Measurements from ENCODE around the gene PRIM1. TPM values are rescaled to one million over a fixed set of nuclear protein-coding genes. Genes with fewer than 3 reads are reported as not detected.
"Not testable (repeated sequence)": the region's sequence is repeated elsewhere in the genome, so short reads cannot be mapped to it uniquely, and the experiment has no call there.

The PRIM1 gene
- total RNA-seq, 2 donors from 2014 or later, result 71.9 to 76.6 TPM

DNA sequence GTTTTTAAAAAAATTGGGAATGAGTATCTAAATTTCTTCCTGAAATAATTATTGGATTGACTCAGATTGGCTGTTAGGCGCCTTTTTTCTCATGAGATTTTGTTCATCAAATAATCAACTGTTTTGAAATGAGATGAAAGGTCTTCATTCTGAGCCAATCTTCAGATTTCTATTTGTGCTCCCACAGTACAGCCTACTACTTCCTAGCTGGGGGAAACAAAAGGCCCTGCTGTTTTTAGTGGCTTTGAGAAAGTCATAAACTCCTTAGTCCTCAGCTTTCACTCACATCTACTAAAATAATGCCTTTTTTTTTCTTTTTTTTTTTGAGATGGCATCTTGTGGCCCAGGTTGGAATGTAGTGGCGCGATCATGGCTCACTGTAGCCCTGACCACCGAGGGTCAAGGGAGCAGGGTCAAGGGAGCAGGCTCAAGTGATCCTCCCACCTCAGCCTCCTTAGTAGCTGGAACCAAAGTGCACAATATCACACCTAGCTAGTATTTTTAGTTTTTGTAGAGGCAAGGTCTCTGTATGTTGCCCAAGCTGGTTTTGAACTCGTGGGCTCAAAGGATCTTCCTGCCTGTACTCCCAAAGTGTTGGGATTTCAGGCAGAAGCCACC is 42.3 kb downstream of the PRIM1 start:
- peaks cover 21 to 33% of the 10 kb centered on the region in 2 donors for H3K36me3 Mint-ChIP-seq
- no peak for DNase-seq (ENCODE audit: low spot score in 2 of 2)
- ATAC-seq, result peak; percentile 29 to 35
- no peaks in the 10 kb centered on the region for H3K9me3 Mint-ChIP-seq
- H3K27ac Mint-ChIP-seq, result no peak overlapping the region

DNA sequence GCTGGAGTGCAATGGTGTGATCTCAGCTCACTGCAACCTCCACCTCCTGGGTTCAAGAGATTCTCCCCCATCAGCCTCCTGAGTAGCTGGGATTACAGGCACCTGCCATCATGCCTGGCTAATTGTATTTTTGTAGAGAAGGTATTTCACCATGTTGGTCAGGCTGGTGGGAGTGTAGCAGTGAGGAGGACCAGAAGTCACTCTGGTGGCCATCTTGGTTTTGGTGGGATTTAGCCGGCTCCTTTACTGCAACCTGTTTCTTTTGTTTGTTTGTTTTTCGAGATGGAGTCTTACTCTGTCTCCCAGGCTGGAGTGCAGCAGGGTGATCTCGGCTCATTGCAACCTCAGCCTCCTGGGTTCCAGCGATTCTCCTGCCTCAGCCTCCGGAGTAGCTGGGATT is 47.6 kb downstream of the PRIM1 start:
- H3K36me3 Mint-ChIP-seq, H3K27ac Mint-ChIP-seq, H3K9me3 Mint-ChIP-seq, ATAC-seq: not testable (repeated sequence)
- DNase-seq (ENCODE audit: low spot score in 2 of 2), result peak in 1 of 2 donors; percentile 23

DNA sequence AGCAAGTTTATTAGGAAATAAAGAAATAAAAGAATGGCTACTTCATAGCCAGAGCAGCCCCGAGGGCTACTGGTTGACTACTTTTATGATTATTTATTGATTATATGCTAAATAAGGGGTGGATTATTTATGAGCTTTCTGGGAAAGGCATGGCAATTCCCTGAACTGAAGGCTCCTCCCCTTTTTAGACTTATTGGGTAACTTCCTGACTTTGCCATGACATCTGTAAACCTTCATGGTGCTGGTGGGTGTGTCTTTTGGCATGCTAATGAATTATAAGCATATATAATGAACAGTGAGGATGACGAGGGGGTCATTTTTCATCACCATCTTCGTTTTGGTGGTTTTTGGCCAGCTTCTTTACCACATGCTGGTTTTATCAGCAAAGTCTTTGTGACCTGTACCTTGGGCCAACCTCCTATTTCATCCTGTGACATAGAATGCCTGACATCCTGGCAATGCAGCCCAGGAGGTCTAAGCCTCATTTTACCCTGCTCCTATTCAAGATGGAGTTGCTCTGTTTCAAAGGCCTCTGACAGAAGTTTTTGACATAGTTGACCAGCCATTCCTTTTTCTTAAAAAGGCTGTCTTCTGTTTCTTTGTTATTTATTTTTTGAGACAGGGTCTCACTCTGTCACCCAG is 53.0 kb downstream of the PRIM1 start:
- H3K27ac Mint-ChIP-seq, result no peak overlapping the region
- DNase-seq (ENCODE audit: low spot score in 2 of 2) (no peak), ATAC-seq (no peak)
- no peaks in the 10 kb centered on the region for H3K9me3 Mint-ChIP-seq
- H3K36me3 Mint-ChIP-seq, result peaks cover 0 to 6% of the 10 kb centered on the region in 2 donors

DNA sequence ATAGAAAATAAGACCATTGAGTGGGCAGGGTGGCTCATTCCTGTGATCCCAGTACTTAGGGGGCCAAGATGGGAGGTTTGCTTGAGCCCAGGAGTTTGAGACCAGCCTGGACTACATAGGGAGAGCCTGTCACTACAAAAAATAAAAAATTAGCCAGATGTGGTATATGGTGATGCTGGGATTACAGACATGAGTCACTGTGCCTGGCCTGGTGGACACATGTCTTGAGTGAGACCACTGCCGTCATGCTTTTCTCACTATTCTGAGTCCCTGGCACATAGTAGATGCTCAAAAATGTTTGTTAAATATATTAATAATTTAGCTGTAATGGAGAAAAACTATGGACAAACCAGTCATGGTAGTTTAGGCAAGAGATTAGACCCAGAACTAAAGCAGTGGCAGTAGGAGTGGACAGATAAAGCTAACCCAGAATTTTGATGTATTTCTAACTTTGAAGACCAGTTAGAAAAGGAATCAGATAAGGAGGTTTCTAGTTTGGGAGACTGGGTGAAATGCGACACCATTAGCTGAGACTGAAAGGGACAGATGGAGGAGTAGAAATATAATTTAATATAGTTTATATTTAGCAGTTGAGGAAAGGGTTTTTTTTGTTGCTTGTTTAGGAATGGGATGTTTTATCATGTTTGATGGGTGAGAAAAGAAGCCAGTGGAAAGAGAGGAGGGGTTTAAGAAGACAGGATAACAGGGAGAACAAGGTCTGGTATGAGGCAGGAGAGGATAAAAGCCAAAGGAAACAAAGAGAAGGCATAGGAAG is 56.6 kb downstream of the PRIM1 start:
- DNase-seq (ENCODE audit: low spot score in 2 of 2), result peak in 1 of 2 donors; percentile 4
- H3K27ac Mint-ChIP-seq, result no peak overlapping the region
- no peaks in the 10 kb centered on the region for H3K9me3 Mint-ChIP-seq
- no peak for ATAC-seq
- peaks cover 0 to under 1% of the 10 kb centered on the region in 2 donors for H3K36me3 Mint-ChIP-seq

DNA sequence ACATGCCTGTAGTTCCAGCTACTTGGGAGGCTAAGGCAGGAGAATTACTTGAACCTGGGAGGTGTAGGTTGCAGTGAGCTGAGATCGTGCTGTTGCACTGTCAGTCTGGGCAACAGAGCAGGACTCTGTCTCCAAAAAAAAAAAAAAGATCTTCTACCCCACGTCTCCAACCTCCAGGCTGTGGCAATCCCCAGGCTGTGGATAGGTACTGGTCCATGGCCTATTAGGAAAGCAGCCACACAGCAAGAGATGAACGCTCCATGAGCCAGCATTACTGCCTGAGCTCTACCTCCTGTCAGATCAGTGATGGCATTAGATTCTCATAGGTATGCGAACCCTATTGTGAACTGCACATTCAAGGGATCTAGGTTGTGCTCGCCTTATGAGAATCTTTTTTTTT is 58.0 kb downstream of the PRIM1 start:
- peaks cover 0 to under 1% of the 10 kb centered on the region in 2 donors for H3K36me3 Mint-ChIP-seq
- DNase-seq (ENCODE audit: low spot score in 2 of 2) (no peak), ATAC-seq (no peak)
- H3K9me3 Mint-ChIP-seq, result no peaks in the 10 kb centered on the region
- H3K27ac Mint-ChIP-seq, result no peak overlapping the region

DNA sequence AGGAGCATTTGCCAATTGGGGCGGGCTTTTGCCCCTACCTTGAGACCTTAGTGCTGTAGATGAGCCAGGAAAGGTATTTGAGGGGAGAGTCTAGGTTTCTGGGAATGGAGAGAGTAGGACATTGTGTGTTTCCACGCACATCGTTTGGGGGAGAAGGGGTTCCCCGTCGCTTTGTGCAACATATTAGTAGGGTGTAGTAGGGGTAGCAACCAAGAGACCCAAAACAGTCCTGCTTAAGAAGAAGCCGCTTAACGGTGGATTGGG is 63.3 kb downstream of the PRIM1 start:
- H3K27ac Mint-ChIP-seq, result peak overlapping the region; percentile 99 to 100
- no peaks in the 10 kb centered on the region for H3K9me3 Mint-ChIP-seq
- DNase-seq (ENCODE audit: low spot score in 2 of 2) (no peak), ATAC-seq (no peak)
- H3K36me3 Mint-ChIP-seq, result peaks cover 35 to 45% of the 10 kb centered on the region in 2 donors

DNA sequence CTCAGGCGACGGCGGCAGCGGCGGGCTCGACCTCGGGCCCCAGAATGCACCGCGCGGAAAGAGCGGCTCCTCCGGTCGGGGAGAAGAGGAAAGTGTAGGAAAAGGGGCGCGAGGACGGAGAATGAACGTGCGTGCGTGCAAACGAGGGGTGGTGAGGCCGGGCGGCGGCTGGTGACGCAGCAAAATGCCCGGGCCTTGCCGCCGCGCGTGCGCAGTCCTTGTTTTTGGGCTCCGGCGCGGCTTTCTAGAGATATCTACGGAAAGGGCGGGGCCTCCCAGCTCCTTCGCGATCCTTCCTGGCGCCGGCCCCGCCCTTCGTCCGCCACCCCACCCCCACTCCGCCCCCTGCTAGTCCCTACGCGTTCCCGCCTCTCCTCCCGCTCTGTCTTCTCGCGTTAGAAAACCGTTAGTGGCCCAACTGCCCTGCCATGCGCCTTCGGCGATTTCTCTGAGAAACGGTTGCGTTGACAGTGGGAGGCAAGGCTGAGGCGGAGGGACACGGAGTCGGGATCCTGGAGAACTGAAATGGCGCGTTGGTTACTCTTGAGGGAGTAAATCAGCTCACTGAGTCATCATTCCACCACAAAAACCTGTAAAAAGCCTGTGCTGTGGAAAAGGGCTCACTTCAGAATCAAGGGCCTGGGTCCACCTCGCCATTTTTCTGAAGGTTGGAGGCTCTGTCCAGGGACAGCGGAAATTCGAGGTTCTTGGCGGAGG is 63.8 kb downstream of the PRIM1 start, which contains the start of gene PTGES3:
TSS of gene PTGES3 (minus strand) at position 156 of the 717 bp plus-strand sequence. CDS start 285 bp downstream, outside the sequence.
- ATAC-seq (peak; percentile 81 to 86), DNase-seq (ENCODE audit: low spot score in 2 of 2) (peak; percentile 98)
- peak within 1 kb of the TSS; percentile 99 to 100 for H3K27ac Mint-ChIP-seq
- no peaks in the 10 kb centered on the region for H3K9me3 Mint-ChIP-seq
- peaks cover 37 to 47% of the 10 kb centered on the region in 2 donors for H3K36me3 Mint-ChIP-seq

DNA sequence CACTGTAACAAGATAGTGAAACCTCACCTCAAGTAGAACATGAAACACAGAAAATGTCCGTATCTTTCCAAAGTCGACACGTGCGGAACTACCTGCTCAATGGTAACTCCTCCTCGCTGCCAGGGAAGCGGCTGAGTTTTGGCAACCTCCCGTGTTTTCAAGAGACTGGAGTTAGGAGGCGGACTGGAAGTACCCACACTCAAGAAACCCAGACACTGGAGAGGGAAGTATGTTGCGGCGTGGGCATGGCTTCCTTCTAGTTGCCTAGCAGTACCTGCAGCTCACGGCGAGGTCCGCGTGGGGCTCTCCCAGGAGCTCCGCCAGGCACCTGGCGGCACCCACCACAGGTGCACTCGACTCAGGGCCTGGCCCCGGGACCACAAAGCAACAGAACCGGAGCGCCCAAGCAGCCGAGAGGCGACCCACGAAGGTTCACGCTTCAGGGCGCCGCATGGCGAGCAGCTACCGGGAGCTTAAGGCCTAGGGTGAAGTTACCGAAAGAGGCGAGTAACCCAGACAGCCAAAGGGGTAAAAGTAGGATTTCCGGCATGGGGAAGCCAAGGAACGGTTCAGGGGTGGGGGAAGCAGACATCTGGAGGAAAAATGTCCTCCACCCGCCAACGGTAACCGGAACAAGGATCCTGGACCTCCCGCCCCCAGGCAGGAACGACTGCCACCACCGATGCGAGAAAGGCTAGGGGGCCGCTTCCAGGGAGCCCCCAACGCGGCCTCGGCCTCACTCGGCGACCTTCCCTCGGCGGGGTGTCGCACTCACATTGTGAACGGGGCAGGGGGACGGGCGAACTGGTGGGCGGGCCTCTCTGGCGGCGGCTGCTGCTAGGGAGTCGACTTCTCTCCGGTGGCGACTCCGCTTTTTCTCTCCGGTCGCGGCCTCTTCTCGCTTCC is 64.6 kb downstream of the PRIM1 start:
- DNase-seq (ENCODE audit: low spot score in 2 of 2) (peak; percentile 47 to 78), ATAC-seq (peak; percentile 0 to 43)
- peaks cover 38 to 47% of the 10 kb centered on the region in 2 donors for H3K36me3 Mint-ChIP-seq

DNA sequence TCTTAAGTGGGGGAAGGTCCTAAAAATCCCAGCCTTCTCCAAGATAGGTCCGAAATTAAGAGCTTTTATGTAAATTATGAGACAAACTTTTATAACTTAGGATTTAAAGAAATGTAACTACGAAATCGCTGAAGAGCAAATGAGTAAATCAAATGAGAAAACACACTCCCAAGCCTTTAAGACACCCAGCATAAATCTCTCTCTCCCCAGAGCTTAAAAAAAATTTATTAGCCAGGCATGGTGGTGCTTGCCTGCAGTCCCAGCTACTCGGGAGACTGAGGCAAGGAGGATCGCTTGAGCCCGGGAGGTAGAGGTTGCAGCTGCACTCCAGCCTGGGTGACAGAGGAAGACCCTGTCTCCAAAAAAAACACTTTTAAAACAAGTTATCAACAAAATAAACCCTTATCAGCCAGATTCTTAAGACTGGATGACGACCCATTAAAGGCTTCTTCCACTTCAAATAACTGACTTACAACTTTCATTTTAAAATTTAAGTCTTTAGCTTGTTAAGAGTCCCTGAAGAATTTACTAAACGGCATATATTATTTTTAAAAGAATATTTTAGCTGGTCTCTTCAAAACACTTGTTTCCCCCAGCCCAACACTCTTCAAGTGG is 67.3 kb downstream of the PRIM1 start:
- H3K36me3 Mint-ChIP-seq, result peaks cover 49 to 54% of the 10 kb centered on the region in 2 donors

More for the DNA sequence above, 64.6 kb downstream of the PRIM1 start:
- Mint-ChIP-seq H3K9me3 (no peaks in the 10 kb centered on the region), H3K27ac (peak overlapping the region; percentile 98 to 100)

DNA sequence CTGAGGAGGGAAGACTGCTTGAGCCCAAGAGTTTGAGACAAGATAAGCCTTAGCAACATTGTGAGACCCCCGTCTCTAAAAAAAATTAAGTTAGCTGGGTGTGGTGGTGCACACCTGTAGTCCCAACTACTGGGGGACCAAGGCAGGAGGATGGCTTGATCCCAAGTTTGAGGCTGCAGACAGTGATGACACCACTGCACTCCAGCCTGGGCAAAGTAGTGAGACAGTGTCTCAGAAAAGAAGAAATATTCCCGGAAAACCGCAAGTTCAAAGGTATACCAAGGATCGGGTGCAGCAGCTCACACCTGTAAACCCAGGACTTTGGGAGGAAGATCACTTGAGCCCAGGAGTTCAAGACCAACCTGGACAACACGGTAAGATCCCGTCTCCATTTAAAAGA is 69.8 kb downstream of the PRIM1 start:
- H3K9me3 Mint-ChIP-seq, result no peaks in the 10 kb centered on the region
- peak overlapping the region; percentile 70 to 89 for H3K27ac Mint-ChIP-seq
- DNase-seq (ENCODE audit: low spot score in 2 of 2), result peak in 1 of 2 donors; percentile 25
- no peak for ATAC-seq
- peaks cover 37 to 53% of the 10 kb centered on the region in 2 donors for H3K36me3 Mint-ChIP-seq

More for the DNA sequence above, 67.3 kb downstream of the PRIM1 start:
- Mint-ChIP-seq H3K27ac (peak overlapping the region; percentile 98 to 100), H3K9me3 (no peaks in the 10 kb centered on the region)
- ATAC-seq (no peak), DNase-seq (ENCODE audit: low spot score in 2 of 2) (peak in 1 of 2 donors; percentile 25)

Other genes starting within 250 kb of the PRIM1 start
- gene RBMS2, start 230.5 kb downstream of the PRIM1 start, total RNA-seq, result 1 to 10 TPM; 2.5 to 6.2 TPM
- 100 to 1,000 TPM in 1 of 2 donors, 10 to 100 TPM in 1; 92.0 to 113 TPM for gene BAZ2A, start 122.0 kb downstream of the PRIM1 start, total RNA-seq
- gene ATP5F1B, start 106.3 kb downstream of the PRIM1 start, total RNA-seq, result 100 to 1,000 TPM; 788 to 897 TPM
- gene PTGES3, start 64.0 kb downstream of the PRIM1 start, total RNA-seq, result 100 to 1,000 TPM; 285 to 294 TPM
- 1,000 to 10,000 TPM; 1,074 to 1,104 TPM for gene NACA, start 27.0 kb downstream of the PRIM1 start, total RNA-seq
- 1 to 10 TPM; 2.9 to 9.3 TPM for gene HSD17B6, start 11.0 kb upstream of the PRIM1 start, total RNA-seq
- not detected for gene SDR9C7, start 182.1 kb upstream of the PRIM1 start, total RNA-seq
- under 1 TPM; 0.29 to 0.93 TPM for gene RDH16, start 205.3 kb upstream of the PRIM1 start, total RNA-seq

Data from activated naive CD4-positive, alpha-beta T cell treated with anti-CD3 and anti-CD28 coated beads, Interleukin-2, amount 50 U/mL, for 72 hours (primary cell).